ENCODE data around the gene NAE1.

NAE1 gene

DNA sequence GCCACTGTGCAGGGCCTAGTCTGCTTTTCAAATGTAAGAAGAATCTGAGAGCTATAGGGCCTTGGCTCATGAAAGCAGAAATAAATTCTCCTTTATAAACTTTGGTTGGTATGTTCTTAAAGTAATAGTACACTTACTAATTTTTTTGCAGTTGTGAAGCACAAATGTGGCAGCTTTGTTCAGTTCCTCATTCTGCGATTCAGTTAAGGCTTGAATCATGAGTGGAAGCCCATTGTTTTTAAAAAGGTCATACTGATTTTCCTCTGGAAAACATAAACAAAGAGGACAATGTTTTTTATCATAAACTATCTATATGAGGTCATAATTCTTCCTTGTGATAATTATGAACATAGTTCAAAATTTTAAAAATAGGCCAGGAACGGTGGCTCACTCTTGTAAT is 55.8 kb downstream of the NAE1 start:
- H4K20me1 ChIP-seq (ENCODE audit: insufficient read depth, low read length, poor library complexity, severe bottlenecking) = no peaks in the 10 kb centered on the region
- no peak overlapping the region for H3K4me2 ChIP-seq (ENCODE audit: low read depth, low read length, poor library complexity, severe bottlenecking)
- no peaks in the 10 kb centered on the region for H3K36me3 ChIP-seq (ENCODE audit: insufficient read depth, low read length)
- TF ChIP-seq EZH2phosphoT487 (IDR thresholded peaks at IDR 0.05; ENCODE audit: borderline replicate concordance) = no peak
- TF ChIP-seq, protein P1, sequence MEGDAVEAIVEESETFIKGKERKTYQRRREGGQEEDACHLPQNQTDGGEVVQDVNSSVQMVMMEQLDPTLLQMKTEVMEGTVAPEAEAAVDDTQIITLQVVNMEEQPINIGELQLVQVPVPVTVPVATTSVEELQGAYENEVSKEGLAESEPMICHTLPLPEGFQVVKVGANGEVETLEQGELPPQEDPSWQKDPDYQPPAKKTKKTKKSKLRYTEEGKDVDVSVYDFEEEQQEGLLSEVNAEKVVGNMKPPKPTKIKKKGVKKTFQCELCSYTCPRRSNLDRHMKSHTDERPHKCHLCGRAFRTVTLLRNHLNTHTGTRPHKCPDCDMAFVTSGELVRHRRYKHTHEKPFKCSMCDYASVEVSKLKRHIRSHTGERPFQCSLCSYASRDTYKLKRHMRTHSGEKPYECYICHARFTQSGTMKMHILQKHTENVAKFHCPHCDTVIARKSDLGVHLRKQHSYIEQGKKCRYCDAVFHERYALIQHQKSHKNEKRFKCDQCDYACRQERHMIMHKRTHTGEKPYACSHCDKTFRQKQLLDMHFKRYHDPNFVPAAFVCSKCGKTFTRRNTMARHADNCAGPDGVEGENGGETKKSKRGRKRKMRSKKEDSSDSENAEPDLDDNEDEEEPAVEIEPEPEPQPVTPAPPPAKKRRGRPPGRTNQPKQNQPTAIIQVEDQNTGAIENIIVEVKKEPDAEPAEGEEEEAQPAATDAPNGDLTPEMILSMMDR (conservative IDR thresholded peaks at IDR 0.05; ENCODE audit: low read length) = no peak
- H3K79me2 ChIP-seq (ENCODE audit: insufficient read depth, low read length) = no peaks in the 10 kb centered on the region
- no peak overlapping the region for H2AFZ ChIP-seq (ENCODE audit: low read length)
- no peak overlapping the region for H3K9ac ChIP-seq (ENCODE audit: low read depth, low read length, poor library complexity, severe bottlenecking)
- no peaks in the 10 kb centered on the region for H3F3A ChIP-seq (ENCODE audit: low read depth)
- no peaks in the 10 kb centered on the region for H3K4me1 ChIP-seq (ENCODE audit: insufficient read depth, low read length, poor library complexity, severe bottlenecking)
- no peaks in the 10 kb centered on the region for H3K27me3 ChIP-seq (ENCODE audit: insufficient read depth, low read length, poor library complexity, severe bottlenecking)
- H3K9me3 ChIP-seq (ENCODE audit: insufficient read depth, low read depth, low read length) = no peaks in the 10 kb centered on the region
- H3K9me2 ChIP-seq (replicated peaks; ENCODE audit: low read depth, low read length) = no peaks in the 10 kb centered on the region
- H3K4me3 ChIP-seq (ENCODE audit: low read length, poor library complexity, severe bottlenecking) = no peak overlapping the region

DNA sequence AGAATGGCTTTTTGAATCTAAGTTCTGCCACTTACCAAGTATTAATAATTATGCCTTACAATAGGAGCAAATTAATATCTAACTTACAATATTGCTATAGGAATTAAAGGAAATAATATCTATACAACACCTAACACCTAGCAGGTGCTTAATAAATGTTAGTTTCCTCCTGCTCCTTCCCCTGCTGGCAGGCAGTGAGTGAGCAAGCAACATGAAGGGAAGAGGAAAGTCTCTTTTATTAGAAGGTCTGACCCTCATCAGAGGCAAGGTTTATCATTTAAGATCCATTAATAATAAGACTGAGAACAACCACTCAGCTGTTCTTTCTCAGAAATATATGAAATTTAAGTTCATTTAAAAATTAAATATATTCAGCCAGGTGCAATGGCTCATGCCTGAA is 72.7 kb downstream of the NAE1 start:
- H4K20me1 ChIP-seq (ENCODE audit: insufficient read depth, low read length, poor library complexity, severe bottlenecking) = no peaks in the 10 kb centered on the region
- H3F3A ChIP-seq (ENCODE audit: low read depth) = no peaks in the 10 kb centered on the region
- no peak overlapping the region for H3K4me2 ChIP-seq (ENCODE audit: low read depth, low read length, poor library complexity, severe bottlenecking)
- H3K9me3 ChIP-seq (ENCODE audit: insufficient read depth, low read depth, low read length) = no peaks in the 10 kb centered on the region
- H3K4me1 ChIP-seq (ENCODE audit: insufficient read depth, low read length, poor library complexity, severe bottlenecking) = no peaks in the 10 kb centered on the region
- no peaks in the 10 kb centered on the region for H3K36me3 ChIP-seq (ENCODE audit: insufficient read depth, low read length)
- H3K4me3 ChIP-seq (ENCODE audit: low read length, poor library complexity, severe bottlenecking) = no peak overlapping the region
- TF ChIP-seq, protein P1 (conservative IDR thresholded peaks at IDR 0.05; ENCODE audit: low read length) = no peak; the same call in 1 of the 2 replicates
- TF ChIP-seq EZH2phosphoT487 (IDR thresholded peaks at IDR 0.05; ENCODE audit: borderline replicate concordance) = no peak
- no peak overlapping the region for H3K9ac ChIP-seq (ENCODE audit: low read depth, low read length, poor library complexity, severe bottlenecking)
- no peaks in the 10 kb centered on the region for H3K27me3 ChIP-seq (ENCODE audit: insufficient read depth, low read length, poor library complexity, severe bottlenecking)
- H3K79me2 ChIP-seq (ENCODE audit: insufficient read depth, low read length) = no peaks in the 10 kb centered on the region
- H2AFZ ChIP-seq (ENCODE audit: low read length) = no peak overlapping the region
- H3K9me2 ChIP-seq (replicated peaks; ENCODE audit: low read depth, low read length) = no peaks in the 10 kb centered on the region

DNA sequence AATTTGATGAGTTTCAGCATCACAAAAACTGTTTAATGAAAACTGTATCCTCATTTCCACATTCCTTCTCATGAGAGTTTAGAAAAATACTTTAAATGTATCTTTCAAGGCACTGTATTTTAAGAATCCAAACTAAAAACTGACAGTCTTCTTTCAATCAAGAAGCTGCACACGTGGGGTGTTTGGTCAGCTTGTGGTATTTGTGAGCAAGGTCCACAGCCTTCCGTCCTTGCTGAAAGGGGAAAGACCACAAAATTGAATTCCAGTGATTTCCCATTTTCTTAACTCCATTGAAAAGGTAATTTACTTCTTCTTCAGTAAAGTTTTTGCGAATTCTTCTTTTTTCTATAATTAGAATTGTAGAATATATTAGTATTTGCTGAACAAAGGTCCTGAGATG is 76.0 kb downstream of the NAE1 start:
- H4K20me1 ChIP-seq (ENCODE audit: insufficient read depth, low read length, poor library complexity, severe bottlenecking) = peaks cover 15% of the 10 kb centered on the region
- H2AFZ ChIP-seq (ENCODE audit: low read length) = no peak overlapping the region
- H3K4me3 ChIP-seq (ENCODE audit: low read length, poor library complexity, severe bottlenecking) = no peak overlapping the region
- no peaks in the 10 kb centered on the region for H3K9me2 ChIP-seq (replicated peaks; ENCODE audit: low read depth, low read length)
- peaks cover 17% of the 10 kb centered on the region for H3K79me2 ChIP-seq (ENCODE audit: insufficient read depth, low read length)
- no peaks in the 10 kb centered on the region for H3K36me3 ChIP-seq (ENCODE audit: insufficient read depth, low read length)
- H3K4me2 ChIP-seq (ENCODE audit: low read depth, low read length, poor library complexity, severe bottlenecking) = no peak overlapping the region
- H3F3A ChIP-seq (ENCODE audit: low read depth) = no peaks in the 10 kb centered on the region
- no peak overlapping the region for H3K9ac ChIP-seq (ENCODE audit: low read depth, low read length, poor library complexity, severe bottlenecking)
- peaks cover 14% of the 10 kb centered on the region for H3K4me1 ChIP-seq (ENCODE audit: insufficient read depth, low read length, poor library complexity, severe bottlenecking)
- no peak for TF ChIP-seq EZH2phosphoT487 (IDR thresholded peaks at IDR 0.05; ENCODE audit: borderline replicate concordance)
- TF ChIP-seq, protein P1 (conservative IDR thresholded peaks at IDR 0.05; ENCODE audit: low read length) = no peak
- no peaks in the 10 kb centered on the region for H3K9me3 ChIP-seq (ENCODE audit: insufficient read depth, low read depth, low read length)
- peaks cover 4% of the 10 kb centered on the region for H3K27me3 ChIP-seq (ENCODE audit: insufficient read depth, low read length, poor library complexity, severe bottlenecking)
